HS-5 (cell line): ENCODE measurements around the gene PCDHB12.
"Not testable (repeated sequence)": the region's sequence is repeated elsewhere in the genome, so short reads cannot be mapped to it uniquely, and the experiment has no call there.

Experiments used
- DNase-seq: peaks from one replicate; pipeline ENCODE4 v3.0.0-alpha.2; 2012; ENCODE audit warnings: low read depth

Gene PCDHB12

DNA sequence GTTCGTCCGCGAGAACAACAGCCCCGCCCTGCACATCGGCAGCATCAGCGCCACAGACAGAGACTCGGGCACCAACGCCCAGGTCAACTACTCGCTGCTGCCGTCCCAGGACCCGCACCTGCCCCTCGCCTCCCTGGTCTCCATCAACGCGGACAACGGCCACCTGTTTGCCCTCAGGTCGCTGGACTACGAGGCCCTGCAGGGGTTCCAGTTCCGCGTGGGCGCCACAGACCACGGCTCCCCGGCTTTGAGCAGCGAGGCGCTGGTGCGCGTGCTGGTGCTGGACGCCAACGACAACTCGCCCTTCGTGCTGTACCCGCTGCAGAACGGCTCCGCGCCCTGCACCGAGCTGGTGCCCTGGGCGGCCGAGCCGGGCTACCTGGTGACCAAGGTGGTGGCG is 1.8 kb downstream of the PCDHB12 start:
- DNase-seq, result not testable (repeated sequence)

DNA sequence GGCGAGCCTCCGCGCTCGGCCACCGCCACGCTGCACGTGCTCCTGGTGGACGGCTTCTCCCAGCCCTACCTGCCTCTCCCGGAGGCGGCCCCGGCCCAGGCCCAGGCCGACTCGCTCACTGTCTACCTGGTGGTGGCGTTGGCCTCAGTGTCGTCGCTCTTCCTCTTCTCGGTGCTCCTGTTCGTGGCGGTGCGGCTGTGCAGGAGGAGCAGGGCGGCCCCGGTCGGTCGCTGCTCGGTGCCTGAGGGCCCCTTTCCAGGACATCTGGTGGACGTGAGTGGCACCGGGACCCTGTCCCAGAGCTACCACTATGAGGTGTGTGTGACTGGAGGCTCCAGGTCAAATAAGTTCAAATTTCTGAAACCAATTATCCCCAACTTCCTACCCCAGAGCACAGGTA is 2.3 kb downstream of the PCDHB12 start:
- not testable (repeated sequence) for DNase-seq

DNA sequence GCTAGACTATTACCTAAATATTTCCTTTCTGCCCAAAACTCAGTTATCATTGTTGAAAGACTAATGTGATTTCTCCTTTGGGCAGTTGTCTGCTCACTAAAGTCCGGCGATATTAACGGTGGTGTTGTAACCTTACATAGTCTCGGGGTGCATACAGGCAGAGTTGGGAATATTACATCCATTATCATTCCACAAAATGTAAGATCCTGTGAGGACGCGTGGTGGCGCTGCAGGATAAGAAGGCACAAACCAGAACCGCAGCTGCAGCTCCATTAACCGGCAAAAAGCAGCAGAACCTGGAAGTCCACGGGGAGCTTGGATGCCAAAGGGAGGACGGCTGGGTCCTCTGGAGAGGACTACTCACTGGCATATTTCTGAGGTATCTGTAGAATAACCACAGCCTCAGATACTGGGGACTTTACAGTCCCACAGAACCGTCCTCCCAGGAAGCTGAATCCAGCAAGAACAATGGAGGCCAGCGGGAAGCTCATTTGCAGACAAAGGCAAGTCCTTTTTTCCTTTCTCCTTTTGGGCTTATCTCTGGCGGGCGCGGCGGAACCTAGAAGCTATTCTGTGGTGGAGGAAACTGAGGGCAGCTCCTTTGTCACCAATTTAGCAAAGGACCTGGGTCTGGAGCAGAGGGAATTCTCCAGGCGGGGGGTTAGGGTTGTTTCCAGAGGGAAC is 5.3 kb downstream of the PCDHB12 start, which contains the start of gene PCDHB13:
PCDHB13 (plus strand) TSS at position 264 of the 684 bp plus-strand sequence; CDS start at position 469, 205 bp downstream.
- DNase-seq, result not testable (repeated sequence)

DNA sequence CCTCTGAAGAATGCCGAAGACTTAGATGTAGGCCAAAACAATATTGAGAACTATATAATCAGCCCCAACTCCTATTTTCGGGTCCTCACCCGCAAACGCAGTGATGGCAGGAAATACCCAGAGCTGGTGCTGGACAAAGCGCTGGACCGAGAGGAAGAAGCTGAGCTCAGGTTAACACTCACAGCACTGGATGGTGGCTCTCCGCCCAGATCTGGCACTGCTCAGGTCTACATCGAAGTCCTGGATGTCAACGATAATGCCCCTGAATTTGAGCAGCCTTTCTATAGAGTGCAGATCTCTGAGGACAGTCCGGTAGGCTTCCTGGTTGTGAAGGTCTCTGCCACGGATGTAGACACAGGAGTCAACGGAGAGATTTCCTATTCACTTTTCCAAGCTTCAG is 6.1 kb downstream of the PCDHB12 start:
- not testable (repeated sequence) for DNase-seq

DNA sequence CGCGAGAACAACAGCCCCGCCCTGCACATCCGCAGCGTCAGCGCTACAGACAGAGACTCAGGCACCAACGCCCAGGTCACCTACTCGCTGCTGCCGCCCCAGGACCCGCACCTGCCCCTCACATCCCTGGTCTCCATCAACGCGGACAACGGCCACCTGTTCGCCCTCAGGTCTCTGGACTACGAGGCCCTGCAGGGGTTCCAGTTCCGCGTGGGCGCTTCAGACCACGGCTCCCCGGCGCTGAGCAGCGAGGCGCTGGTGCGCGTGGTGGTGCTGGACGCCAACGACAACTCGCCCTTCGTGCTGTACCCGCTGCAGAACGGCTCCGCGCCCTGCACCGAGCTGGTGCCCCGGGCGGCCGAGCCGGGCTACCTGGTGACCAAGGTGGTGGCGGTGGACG is 7.0 kb downstream of the PCDHB12 start:
- DNase-seq, result not testable (repeated sequence)

DNA sequence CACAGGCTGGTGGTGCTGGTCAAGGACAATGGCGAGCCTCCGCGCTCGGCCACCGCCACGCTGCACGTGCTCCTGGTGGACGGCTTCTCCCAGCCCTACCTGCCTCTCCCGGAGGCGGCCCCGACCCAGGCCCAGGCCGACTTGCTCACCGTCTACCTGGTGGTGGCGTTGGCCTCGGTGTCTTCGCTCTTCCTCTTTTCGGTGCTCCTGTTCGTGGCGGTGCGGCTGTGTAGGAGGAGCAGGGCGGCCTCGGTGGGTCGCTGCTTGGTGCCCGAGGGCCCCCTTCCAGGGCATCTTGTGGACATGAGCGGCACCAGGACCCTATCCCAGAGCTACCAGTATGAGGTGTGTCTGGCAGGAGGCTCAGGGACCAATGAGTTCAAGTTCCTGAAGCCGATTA is 7.5 kb downstream of the PCDHB12 start:
- DNase-seq, result not testable (repeated sequence)

DNA sequence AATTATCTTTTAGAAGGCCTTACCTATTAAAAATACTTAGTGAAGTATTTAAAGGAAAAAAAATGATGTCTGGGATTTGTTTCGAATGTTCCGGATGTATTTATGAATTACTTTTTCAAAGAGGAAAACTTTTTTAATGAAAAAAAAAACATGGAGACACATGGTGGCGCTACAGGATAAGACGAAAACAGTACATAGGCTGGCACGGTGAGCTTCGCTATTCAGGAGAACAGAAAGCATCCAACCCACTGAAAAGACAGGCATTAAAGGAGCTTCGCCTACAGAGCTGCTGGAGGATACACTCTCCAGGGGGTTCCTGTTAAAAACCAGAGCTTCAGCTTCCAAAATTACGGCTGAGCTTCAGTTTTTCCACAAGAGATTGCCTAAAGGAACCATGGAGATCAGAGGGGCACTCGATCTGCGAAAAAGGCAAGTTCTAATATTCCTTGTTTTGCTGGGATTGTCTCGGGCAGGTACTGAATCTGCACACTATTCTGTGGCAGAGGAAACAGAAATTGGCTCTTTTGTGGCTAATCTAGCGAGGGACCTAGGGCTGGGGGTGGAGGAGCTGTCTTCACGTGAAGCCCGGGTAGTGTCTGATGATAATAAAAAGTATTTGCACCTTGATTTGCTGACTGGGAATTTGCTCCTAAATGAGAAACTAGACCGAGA is 14.7 kb downstream of the PCDHB12 start, which contains the start of gene PCDHB14:
PCDHB14 (plus strand) TSS at position 232 of the 672 bp plus-strand sequence; CDS start at position 395, 163 bp downstream.
- DNase-seq, result peak; percentile 40

DNA sequence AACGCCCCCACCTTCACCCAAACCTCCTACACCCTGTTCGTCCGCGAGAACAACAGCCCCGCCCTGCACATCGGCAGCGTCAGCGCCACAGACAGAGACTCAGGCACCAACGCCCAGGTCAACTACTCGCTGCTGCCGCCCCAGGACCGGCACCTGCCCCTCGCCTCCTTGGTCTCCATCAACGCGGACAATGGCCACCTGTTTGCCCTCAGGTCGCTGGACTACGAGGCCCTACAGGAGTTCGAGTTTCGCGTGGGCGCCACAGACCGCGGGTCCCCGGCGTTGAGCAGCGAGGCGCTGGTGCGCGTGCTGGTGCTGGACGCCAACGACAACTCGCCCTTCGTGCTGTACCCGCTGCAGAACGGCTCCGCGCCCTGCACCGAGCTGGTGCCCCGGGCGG is 16.3 kb downstream of the PCDHB12 start:
- DNase-seq, result not testable (repeated sequence)

DNA sequence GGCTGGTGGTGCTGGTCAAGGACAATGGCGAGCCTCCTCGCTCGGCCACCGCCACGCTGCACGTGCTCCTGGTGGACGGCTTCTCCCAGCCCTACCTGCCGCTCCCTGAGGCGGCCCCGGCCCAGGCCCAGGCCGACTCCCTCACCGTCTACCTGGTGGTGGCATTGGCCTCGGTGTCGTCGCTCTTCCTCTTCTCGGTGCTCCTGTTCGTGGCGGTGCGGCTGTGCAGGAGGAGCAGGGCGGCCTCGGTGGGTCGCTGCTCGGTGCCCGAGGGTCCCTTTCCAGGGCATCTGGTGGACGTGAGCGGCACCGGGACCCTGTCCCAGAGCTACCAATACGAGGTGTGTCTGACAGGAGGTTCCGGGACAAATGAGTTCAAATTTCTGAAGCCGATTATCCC is 16.9 kb downstream of the PCDHB12 start:
- not testable (repeated sequence) for DNase-seq

DNA sequence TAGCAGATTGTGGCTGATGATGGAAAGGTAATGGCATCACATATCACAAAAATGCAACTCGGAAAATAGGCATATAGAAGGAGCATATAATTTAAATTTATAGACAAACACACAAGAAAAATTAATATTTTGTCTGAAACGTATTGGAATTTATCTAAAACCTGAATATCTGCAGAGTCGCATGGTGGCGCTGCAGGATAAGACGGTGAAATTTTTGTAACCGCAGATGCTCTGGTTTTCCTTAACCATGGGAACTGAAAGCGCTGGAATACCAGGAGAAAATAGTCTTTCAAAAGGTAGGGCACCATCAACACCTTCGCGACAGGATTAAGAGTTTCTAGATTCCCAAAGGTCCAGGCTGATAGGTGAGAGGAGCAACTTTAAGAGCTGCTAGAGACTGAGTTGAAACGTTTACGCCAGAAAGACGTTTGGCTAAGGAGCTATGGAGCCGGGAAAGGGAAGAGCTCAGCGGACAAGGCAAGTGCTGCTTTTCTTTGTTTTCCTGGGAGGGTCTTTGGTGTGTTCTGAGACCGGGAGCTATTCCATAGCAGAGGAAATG is 25.7 kb downstream of the PCDHB12 start:
- DNase-seq, result no peak

DNA sequence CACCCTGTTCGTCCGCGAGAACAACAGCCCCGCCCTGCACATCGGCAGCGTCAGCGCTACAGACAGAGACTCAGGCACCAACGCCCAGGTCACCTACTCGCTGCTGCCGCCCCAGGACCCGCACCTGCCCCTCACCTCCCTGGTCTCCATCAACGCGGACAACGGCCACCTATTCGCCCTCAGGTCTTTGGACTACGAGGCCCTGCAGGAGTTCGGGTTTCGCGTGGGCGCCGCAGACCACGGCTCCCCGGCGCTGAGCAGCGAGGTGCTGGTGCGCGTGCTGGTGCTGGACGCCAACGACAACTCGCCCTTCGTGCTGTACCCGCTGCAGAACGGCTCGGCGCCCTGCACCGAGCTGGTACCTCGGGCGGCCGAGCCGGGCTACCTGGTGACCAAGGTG is 27.4 kb downstream of the PCDHB12 start:
- not testable (repeated sequence) for DNase-seq

DNA sequence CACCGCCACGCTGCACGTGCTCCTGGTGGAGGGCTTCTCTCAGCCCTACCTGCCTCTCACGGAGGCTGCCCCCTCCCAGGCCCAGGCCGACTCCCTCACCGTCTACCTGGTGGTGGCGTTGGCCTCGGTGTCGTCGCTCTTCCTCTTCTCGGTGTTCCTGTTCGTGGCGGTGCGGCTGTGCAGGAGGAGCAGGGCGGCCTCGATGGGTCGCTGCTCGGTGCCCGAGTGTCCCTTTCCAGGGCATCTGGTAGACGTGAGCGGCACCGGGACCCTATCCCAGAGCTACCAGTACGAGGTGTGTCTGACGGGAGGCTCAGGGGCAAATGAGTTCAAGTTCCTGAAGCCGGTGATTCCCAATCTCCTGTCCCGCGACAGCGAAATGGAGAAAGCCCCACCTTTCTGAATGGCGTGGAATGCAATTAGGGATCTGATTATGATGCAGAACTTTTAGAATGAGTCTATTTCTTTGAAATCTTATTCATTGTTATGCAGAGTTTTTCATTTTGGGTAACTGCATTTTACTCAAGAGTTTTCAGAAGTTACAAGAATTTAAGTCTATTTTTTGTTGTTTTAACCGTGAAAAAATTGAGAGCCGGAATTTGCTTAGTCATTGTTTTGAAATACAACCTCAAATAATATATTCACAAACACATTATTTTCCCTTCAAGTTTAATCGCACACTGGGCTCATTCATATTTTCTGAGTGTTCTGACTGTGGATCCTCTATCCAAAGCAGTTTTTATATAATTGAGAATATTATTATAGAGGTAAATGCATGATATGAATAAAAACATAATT is 28.2 kb downstream of the PCDHB12 start:
- no peak for DNase-seq

DNA sequence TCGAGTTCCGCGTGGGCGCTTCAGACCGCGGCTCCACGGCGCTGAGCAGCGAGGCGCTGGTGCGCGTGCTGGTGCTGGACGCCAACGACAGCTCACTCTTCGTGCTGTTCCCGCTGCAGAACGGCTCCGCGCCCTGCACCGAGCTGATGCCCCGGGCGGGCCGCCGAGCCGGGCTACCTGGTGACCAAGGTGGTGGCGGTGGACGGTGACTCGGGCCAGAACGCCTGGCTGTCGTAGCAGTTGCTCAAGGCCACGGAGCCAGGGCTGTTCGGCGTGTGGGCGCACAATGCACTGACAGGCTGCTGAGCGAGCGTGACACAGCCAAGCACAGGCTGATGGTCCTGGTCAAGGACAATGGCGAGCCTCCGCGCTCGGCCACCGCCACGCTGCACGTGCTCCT is 33.0 kb downstream of the PCDHB12 start:
- no peak for DNase-seq

DNA sequence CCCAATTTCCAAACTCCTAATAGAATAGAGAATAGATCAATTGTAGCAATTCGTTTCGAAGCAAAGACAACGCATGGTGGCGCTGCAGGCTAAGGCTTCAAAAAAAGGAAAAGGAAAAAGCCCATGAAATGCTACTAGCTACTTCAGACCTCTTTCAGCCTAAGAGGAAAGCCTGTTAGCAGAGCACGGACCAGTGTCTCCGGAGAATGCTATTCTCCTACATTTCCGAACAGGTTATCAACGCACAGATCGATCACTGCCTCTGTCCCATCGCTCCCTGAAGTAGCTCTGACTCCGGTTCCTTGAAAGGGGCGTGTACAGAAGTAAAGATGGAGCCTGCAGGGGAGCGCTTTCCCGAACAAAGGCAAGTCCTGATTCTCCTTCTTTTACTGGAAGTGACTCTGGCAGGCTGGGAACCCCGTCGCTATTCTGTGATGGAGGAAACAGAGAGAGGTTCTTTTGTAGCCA is 36.8 kb downstream of the PCDHB12 start, which contains the start of gene PCDHB15:
PCDHB15 (plus strand) TSS at position 146 of the 468 bp plus-strand sequence; CDS start at position 330, 184 bp downstream.
- DNase-seq, result no peak

DNA sequence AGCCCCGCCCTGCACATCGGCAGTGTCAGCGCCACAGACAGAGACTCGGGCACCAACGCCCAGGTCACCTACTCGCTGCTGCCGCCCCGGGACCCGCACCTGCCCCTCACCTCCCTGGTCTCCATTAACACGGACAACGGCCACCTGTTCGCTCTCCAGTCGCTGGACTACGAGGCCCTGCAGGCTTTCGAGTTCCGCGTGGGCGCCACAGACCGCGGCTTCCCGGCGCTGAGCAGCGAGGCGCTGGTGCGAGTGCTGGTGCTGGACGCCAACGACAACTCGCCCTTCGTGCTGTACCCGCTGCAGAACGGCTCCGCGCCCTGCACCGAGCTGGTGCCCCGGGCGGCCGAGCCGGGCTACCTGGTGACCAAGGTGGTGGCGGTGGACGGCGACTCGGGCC is 38.5 kb downstream of the PCDHB12 start:
- not testable (repeated sequence) for DNase-seq

DNA sequence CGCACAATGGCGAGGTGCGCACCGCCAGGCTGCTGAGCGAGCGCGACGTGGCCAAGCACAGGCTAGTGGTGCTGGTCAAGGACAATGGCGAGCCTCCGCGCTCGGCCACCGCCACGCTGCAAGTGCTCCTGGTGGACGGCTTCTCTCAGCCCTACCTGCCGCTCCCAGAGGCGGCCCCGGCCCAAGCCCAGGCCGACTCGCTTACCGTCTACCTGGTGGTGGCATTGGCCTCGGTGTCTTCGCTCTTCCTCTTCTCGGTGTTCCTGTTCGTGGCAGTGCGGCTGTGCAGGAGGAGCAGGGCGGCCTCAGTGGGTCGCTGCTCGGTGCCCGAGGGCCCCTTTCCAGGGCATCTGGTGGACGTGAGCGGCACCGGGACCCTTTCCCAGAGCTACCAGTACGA is 38.9 kb downstream of the PCDHB12 start:
- DNase-seq, result not testable (repeated sequence)

DNA sequence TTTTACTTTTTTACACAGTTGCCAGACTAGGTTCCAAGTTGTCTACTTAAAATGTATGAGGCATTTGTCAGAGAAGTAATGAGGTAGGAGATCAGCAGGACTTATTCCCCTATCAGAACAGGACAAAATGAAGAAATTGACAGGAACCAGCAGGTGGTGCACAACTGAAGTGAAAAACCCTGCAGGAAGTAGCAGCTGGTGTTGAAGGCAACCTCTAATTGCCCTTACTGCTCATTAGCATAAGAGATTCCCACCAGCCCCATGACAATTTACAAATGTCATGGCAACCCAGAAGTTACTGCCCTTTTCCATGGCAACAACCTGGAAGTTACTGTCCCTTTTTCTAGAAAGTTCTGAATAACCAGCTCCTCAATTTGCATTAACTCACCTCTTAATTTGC is 42.1 kb downstream of the PCDHB12 start:
- DNase-seq, result no peak

DNA sequence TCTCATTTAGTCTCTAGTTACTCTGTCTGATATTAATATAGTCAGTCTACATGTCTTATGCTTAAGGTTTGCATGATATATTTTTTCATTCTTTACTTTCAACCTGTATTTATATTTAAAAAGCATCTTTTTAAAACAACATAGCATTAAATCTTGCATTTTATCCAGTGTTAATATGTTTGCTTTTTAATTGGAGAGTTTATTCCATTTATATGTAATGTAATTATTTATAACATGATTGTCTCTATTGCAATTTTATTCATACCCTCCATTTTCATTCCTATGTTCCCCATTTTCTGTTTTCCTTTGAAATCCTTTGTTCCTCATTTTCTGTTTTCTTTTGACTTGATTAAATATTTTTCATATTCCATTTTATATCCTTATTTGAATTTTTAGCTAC is 49.9 kb downstream of the PCDHB12 start:
- no peak for DNase-seq

DNA sequence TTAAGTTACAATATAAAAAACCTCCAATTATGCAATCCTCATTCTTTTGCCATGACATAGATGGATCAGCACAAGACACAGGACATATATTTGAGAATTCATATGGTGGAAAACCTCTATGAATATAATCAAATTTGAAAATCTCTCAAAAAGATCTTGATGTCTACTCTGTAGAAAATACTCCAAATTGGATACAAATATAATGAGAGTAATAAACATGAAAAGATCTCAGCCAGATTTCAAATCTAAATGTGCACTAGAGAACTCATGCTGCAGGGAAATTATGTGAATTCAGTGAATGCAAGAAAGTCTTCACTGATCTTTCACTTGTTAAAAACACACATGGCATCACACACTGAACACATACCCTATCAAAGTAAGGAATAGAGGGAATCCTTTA is 50.4 kb downstream of the PCDHB12 start:
- DNase-seq, result no peak

DNA sequence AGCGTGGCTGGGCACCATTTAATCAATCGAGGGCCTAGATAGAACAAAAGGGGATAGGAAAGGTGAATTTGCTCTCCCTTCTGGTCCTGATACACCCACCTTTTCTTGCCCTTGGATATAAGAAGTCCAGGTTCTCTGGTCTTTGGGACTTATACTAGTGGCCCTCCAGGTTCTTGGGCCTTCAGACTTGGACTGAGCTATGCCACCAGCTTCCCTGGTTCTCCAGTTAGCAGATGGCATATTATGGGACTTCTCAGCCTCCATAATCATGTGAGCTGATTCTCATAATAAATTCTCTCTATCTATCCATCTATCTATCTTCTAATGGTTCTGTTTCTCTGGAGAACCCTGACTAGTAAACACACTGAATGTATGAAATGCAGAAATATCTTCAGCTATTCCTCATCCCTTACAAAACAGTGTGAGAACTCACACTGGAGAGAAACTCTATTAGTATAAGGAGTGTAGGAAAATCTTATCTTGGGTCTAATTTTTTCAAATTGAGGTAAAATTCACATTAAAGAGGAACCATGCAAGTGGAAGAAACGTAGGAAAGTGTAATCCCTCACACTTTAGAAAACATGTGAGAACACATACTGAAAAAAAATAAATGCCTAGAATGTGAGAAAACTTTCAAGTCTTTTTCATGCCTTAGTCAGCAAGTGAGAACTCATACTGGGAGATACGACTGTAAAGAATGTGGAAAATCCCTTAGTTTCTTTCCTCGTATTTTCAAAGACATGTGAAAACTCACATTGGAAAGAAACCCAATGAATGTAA is 52.1 kb downstream of the PCDHB12 start:
- DNase-seq, result no peak

DNA sequence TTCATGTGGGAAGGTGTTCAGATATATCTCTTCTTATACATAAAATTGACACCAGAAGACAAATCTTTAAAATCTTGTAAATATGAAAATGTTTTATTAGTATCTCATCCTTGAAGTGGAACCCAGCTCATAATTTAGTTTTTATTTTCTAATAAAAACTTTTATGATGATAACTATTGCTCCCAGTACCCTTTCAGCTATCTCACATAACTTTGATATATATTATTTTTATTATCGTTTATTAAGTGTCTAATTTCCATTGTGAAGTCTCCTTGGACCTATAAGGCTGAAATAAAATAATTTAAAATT is 52.7 kb downstream of the PCDHB12 start:
- DNase-seq, result no peak
